GM12873 (cell line): ENCODE results near the gene DIDO1.

Experiments
- CTCF ChIP-seq: IDR thresholded peaks from 2 replicates; pipeline ENCODE4 v1.5.1; 2012; ENCODE audit warnings: low read depth, mild to moderate bottlenecking, moderate library complexity, low read length, control low read depth; ENCODE audit not compliant: insufficient read depth; ENCODE audit errors: missing control alignments

Gene DIDO1

GRCh38 chr20:62850333-62850974 lies 75.9 kb downstream of the DIDO1 start:
- TF ChIP-seq CTCF = no peak

- TF ChIP-seq CTCF = no peak
Measured at GRCh38 chr20:62849431-62849830, 76.9 kb downstream of the DIDO1 start.

GRCh38 chr20:62846166-62846890 lies 80.0 kb downstream of the DIDO1 start:
- no peak for TF ChIP-seq CTCF

- TF ChIP-seq CTCF = no peak
Measured at GRCh38 chr20:62845416-62846160, 80.7 kb downstream of the DIDO1 start.

GRCh38 chr20:62844182-62844581 lies 82.1 kb downstream of the DIDO1 start:
- no peak for TF ChIP-seq CTCF

- no peak for TF ChIP-seq CTCF
Measured at GRCh38 chr20:62843656-62844055, 82.6 kb downstream of the DIDO1 start.

- TF ChIP-seq CTCF = no peak
Measured at GRCh38 chr20:62841705-62842212, 84.5 kb downstream of the DIDO1 start.
